B cell (primary cell): ENCODE results near the gene TSPAN17. TPM values are rescaled to one million over a fixed set of nuclear protein-coding genes. Genes with fewer than 3 reads are reported as not detected.

Source experiments
- ATAC-seq: fragments of 200-7000 bp; cut with Tn5 transposase; one replicate; pipeline ENCODE4 v1.10.0; 2021; ENCODE audit warnings: low read depth, mild to moderate bottlenecking, moderate number of reproducible peaks, moderate library complexity
- CTCF ChIA-PET: fragments of 350-600 bp; sonication (Branson Sonifier 250); formaldehyde crosslinking; loops from one replicate; lab custom pipeline; 2021; ENCODE audit warnings: antibody characterized with exemption, inconsistent platforms; lab: Charles Lee
- POLR2A ChIA-PET: fragments of 350-600 bp; sonication (Branson Sonifier 250); formaldehyde crosslinking; loops from one replicate; lab custom pipeline; 2021; ENCODE audit warnings: antibody characterized with exemption; lab: Charles Lee
- DNase-seq: peaks from one replicate; pipeline ENCODE4 v3.0.0; 2013
- H2AFZ ChIP-seq: 2 replicates; pipeline ENCODE4 v1.6.1; 2012; ENCODE audit warnings: mild to moderate bottlenecking, low read depth, low read length; ENCODE audit not compliant: insufficient read depth, poor library complexity, severe bottlenecking
- H3K27ac ChIP-seq, 2 donors: 1 replicate in 1 of 2; 2 replicates in 1 of 2; pipeline ENCODE4 v1.5.1; 2012 to 2013; ENCODE audit warnings: low read length in 2 of 2, mild to moderate bottlenecking in 2 of 2, moderate library complexity in 1 of 2
- H3K27me3 ChIP-seq, 4 experiments: fragments of 200-600 bp in 1 of 4; sonication (generic) in 1 of 4; replicated peaks in 1 of 4; 1 replicate in 2 of 4; 2 replicates in 2 of 4; pipeline versions ENCODE4 v1.6.1 to v1.7.0; 2013 to 2016; ENCODE audit warnings: low read length in 3 of 4, mild to moderate bottlenecking in 2 of 4, mixed read lengths in 1 of 4, moderate library complexity in 1 of 4; ENCODE audit not compliant: insufficient read depth in 4 of 4, control insufficient read depth in 3 of 4; ENCODE audit errors: control extremely low read depth in 1 of 4
- H3K36me3 ChIP-seq, 2 experiments: replicated peaks in 1 of 2; 1 replicate in 1 of 2; 2 replicates in 1 of 2; pipeline versions ENCODE4 v1.6.1 to v1.7.1; 2013; ENCODE audit warnings: low read length in 1 of 2; ENCODE audit not compliant: insufficient read depth in 2 of 2, control insufficient read depth in 1 of 2; ENCODE audit errors: control extremely low read depth in 1 of 2, extremely low read depth in 1 of 2
- H3K4me1 ChIP-seq, 2 donors: fragments of 200-600 bp in 1 of 2; sonication (generic) in 1 of 2; 1 replicate in 1 of 2; 2 replicates in 1 of 2; pipeline versions ENCODE4 v1.5.1 to v1.6.1; 2013 to 2017; ENCODE audit warnings: low read length in 2 of 2; ENCODE audit not compliant: control insufficient read depth in 2 of 2, insufficient read depth in 2 of 2
- H3K4me2 ChIP-seq: replicated peaks from 2 replicates; pipeline ENCODE3; 2012; ENCODE audit warnings: mild to moderate bottlenecking, low read depth, low read length; ENCODE audit not compliant: poor library complexity, severe bottlenecking
- H3K4me3 ChIP-seq, 5 experiments: fragments of 200-600 bp in 1 of 5; sonication (generic) in 1 of 5; 1 replicate in 3 of 5; 2 replicates in 2 of 5; pipeline versions ENCODE4 v1.5.1 to v1.7.0; 2011 to 2016; ENCODE audit warnings: low read length in 4 of 5, mild to moderate bottlenecking in 4 of 5, low read depth in 2 of 5, control low read depth in 1 of 5, moderate library complexity in 1 of 5; ENCODE audit not compliant: insufficient read depth in 1 of 5; ENCODE audit errors: control extremely low read depth in 1 of 5, extremely low read depth in 1 of 5
- H3K79me2 ChIP-seq: fragments of 200-600 bp; sonication (generic); one replicate; pipeline ENCODE4 v1.6.0; 2016; ENCODE audit warnings: low read length; ENCODE audit not compliant: control insufficient read depth, insufficient read depth
- H3K9ac ChIP-seq: fragments of 200-600 bp; sonication (generic); 2 replicates; pipeline ENCODE4 v1.6.1; 2017; ENCODE audit warnings: mild to moderate bottlenecking, low read length, moderate library complexity
- H3K9me3 ChIP-seq, 3 donors: one replicate each; pipeline versions ENCODE4 v1.6.1 to v1.7.1; 2013; ENCODE audit warnings: low read length in 2 of 3; ENCODE audit not compliant: control insufficient read depth in 2 of 3, insufficient read depth in 1 of 3; ENCODE audit errors: control extremely low read depth in 1 of 3
- H4K20me1 ChIP-seq: 2 replicates; pipeline ENCODE4 v1.6.0; 2012; ENCODE audit warnings: mild to moderate bottlenecking, low read length; ENCODE audit not compliant: insufficient read depth, control insufficient read depth, poor library complexity, severe bottlenecking
- H3K27ac Mint-ChIP-seq: one replicate; pipeline ENCODE4 v1.8.0; 2021; ENCODE audit warnings: mixed read lengths
- H3K27me3 Mint-ChIP-seq: one replicate; pipeline ENCODE4 v1.8.0; 2021; ENCODE audit warnings: mixed read lengths
- H3K4me1 Mint-ChIP-seq: one replicate; pipeline ENCODE4 v1.8.0; 2021; ENCODE audit warnings: mixed read lengths
- H3K4me3 Mint-ChIP-seq: one replicate; pipeline ENCODE4 v1.8.0; 2021; ENCODE audit warnings: mixed read lengths
- H3K9me3 Mint-ChIP-seq: one replicate; pipeline ENCODE4 v1.8.0; 2022; ENCODE audit warnings: mixed read lengths; ENCODE audit not compliant: insufficient read depth
- CTCF ChIP-seq: fragments of 200-600 bp; IDR thresholded peaks from one replicate; pipeline ENCODE4 v1.8.0; 2022; ENCODE audit warnings: antibody characterized with exemption, mild to moderate bottlenecking
- EZH2 ChIP-seq: IDR thresholded peaks from 2 replicates; pipeline ENCODE4 v1.6.1; 2012; ENCODE audit warnings: borderline replicate concordance, low read depth, mild to moderate bottlenecking, moderate library complexity, low read length; ENCODE audit not compliant: insufficient read depth, poor library complexity, severe bottlenecking
- WGBS: methylation state at CpG from one replicate; pipeline ENCODE4 v1.1.5; 2013; ENCODE audit warnings: missing lambda C conversion rate; ENCODE audit not compliant: insufficient coverage; 5-methylcytosine and 5-hydroxymethylcytosine counted together
- intact Hi-C: fragments of 100-400 bp; cut with micrococcal nuclease; formaldehyde crosslinking; loops from one replicate; pipeline ENCODE4 v1.10.0; 2022
- polyA plus RNA-seq: library from polyadenylated mRNA; depleted of rRNA; stranded (reverse); fragments of >200 nt; gene quantifications from 2 replicates; pipeline ENCODE4 v1.2.3, GENCODE V29; 2012
- small RNA-seq: library from RNA; depleted of rRNA; stranded (forward); fragments of <200 nt; gene quantifications from one replicate; pipeline ENCODE3, GENCODE V24; 2012; ENCODE audit warnings: low replicate concordance, low read depth; ENCODE audit not compliant: insufficient read length
- total RNA-seq, 2 donors: library from RNA; stranded (reverse); fragments of 120-200 nt in 1 of 2; gene quantifications; 1 replicate in 1 of 2; 2 replicates in 1 of 2; pipeline versions ENCODE4 v1.2.3 to v1.2.4, GENCODE V29; 2013 to 2022

TSPAN17 gene
- total and polyA plus RNA-seq, 2 donors (not counting 1 experiment from before 2014, with no cell fraction given), result 20.5 to 21.0 TPM

- Histone ChIP-seq H3K27ac (no peak overlapping the region), H3K9ac (no peak overlapping the region), H4K20me1 (no peaks in the 10 kb centered on the region), H3K36me3 (no peaks in the 10 kb centered on the region), H2AFZ (no peak overlapping the region), H3K4me3 (no peak overlapping the region), H3K4me2 (no peak overlapping the region), H3K9me3 (peaks cover 0 to 11% (median 0%) of the 10 kb centered on the region in 3 donors), H3K4me1 (no peaks in the 10 kb centered on the region), H3K79me2 (no peaks in the 10 kb centered on the region), H3K27me3 (peaks cover 0 to 15% (median 4%) of the 10 kb centered on the region in 4 experiments)
- TF ChIP-seq EZH2 (no peak), CTCF (no peak)
- no peak for DNase-seq
- Mint-ChIP-seq H3K4me3 (no peak overlapping the region), H3K27me3 (peaks cover 40% of the 10 kb centered on the region), H3K9me3 (no peaks in the 10 kb centered on the region), H3K4me1 (no peaks in the 10 kb centered on the region), H3K27ac (no peak overlapping the region)
- ChIA-PET POLR2A (no interaction called here), CTCF (no interaction called here)
- intact Hi-C loops, result no loop called here
- no CpG with 5 or more reads among the region's 3 CpGs for WGBS
- ATAC-seq, result no peak
Measured at GRCh38 chr5:176704355-176704754, 57.1 kb downstream of the TSPAN17 start.

GRCh38 chr5:176704817-176705216 is 57.5 kb downstream of the TSPAN17 start:
- no peaks in the 10 kb centered on the region for H3K79me2 ChIP-seq
- H3K4me3 ChIP-seq, result no peak overlapping the region
- peaks cover 0 to 15% (median 4%) of the 10 kb centered on the region in 4 experiments for H3K27me3 ChIP-seq
- POLR2A ChIA-PET, result no interaction called here
- H3K9me3 Mint-ChIP-seq, result no peaks in the 10 kb centered on the region
- no peak for TF ChIP-seq EZH2
- no peak for TF ChIP-seq CTCF
- CTCF ChIA-PET, result no interaction called here
- DNase-seq, result no peak
- H3K36me3 ChIP-seq, result no peaks in the 10 kb centered on the region
- H3K4me1 ChIP-seq, result no peaks in the 10 kb centered on the region
- no peaks in the 10 kb centered on the region for H4K20me1 ChIP-seq
- no peak for ATAC-seq
- no peak overlapping the region for H3K4me2 ChIP-seq
- H2AFZ ChIP-seq, result no peak overlapping the region
- H3K27me3 Mint-ChIP-seq, result peaks cover 40% of the 10 kb centered on the region
- peaks cover 0 to 11% (median 0%) of the 10 kb centered on the region in 3 donors for H3K9me3 ChIP-seq
- H3K4me3 Mint-ChIP-seq, result no peak overlapping the region
- 87% methylated on average over 4 of the region's 12 CpGs for WGBS
- H3K27ac ChIP-seq, result no peak overlapping the region
- H3K9ac ChIP-seq, result no peak overlapping the region
- no peaks in the 10 kb centered on the region for H3K4me1 Mint-ChIP-seq
- intact Hi-C loops, result no loop called here
- no peak overlapping the region for H3K27ac Mint-ChIP-seq

Small RNA genes within 50 kb of the gene (small RNA-seq; reads per million reads assigned to genes)
- gene MIR4281, result not detected

Other genes starting within 250 kb of the TSPAN17 start
- 29.6 and 29.9 TPM in 2 replicates for gene CLTB, start 230.9 kb upstream of the TSPAN17 start, total RNA-seq
- 41.7 and 48.0 TPM in 2 replicates for gene CLTB, start 230.9 kb upstream of the TSPAN17 start, polyA plus RNA-seq
- 35.1 and 41.3 TPM in 2 replicates for gene FAF2, start 199.1 kb upstream of the TSPAN17 start, total RNA-seq
- 10.9 and 16.0 TPM in 2 replicates for gene FAF2, start 199.1 kb upstream of the TSPAN17 start, polyA plus RNA-seq
- gene RNF44, start 110.1 kb upstream of the TSPAN17 start, total RNA-seq, result 220 and 231 TPM in 2 replicates
- gene RNF44, start 110.1 kb upstream of the TSPAN17 start, polyA plus RNA-seq, result 262 and 299 TPM in 2 replicates
- gene CDHR2, start 98.1 kb upstream of the TSPAN17 start, total RNA-seq, result 1.7 TPM in 2 replicates
- gene CDHR2, start 98.1 kb upstream of the TSPAN17 start, polyA plus RNA-seq, result 0.04 and 0.25 TPM in 2 replicates
- 2.1 and 2.7 TPM in 2 replicates for gene GPRIN1, start 37.3 kb upstream of the TSPAN17 start, total RNA-seq
- gene GPRIN1, start 37.3 kb upstream of the TSPAN17 start, polyA plus RNA-seq, result 0.35 and 0.72 TPM in 2 replicates
- gene SNCB, start 16.9 kb upstream of the TSPAN17 start, total RNA-seq, result not detected in 2 replicates
- 0.09 and 0.10 TPM in 2 replicates for gene SNCB, start 16.9 kb upstream of the TSPAN17 start, polyA plus RNA-seq
- not detected in 2 replicates for gene EIF4E1B, start 16.8 kb upstream of the TSPAN17 start, total RNA-seq
- gene EIF4E1B, start 16.8 kb upstream of the TSPAN17 start, polyA plus RNA-seq, result not detected in 2 replicates
- not detected in 2 replicates for gene UNC5A, start 163.1 kb downstream of the TSPAN17 start, total RNA-seq
- gene UNC5A, start 163.1 kb downstream of the TSPAN17 start, polyA plus RNA-seq, result not detected in 2 replicates